Ovary (tissue), 9 donors: ENCODE data around the gene SPOCK1. TPM values are rescaled to one million over a fixed set of nuclear protein-coding genes. Genes with fewer than 3 reads are reported as not detected.

Source experiments
- DNase-seq, 5 donors: peaks; one replicate each; pipeline ENCODE4 v3.0.0-alpha.2; 2019 to 2020
- H3K27ac ChIP-seq, 2 donors: fragments of 200-600 bp; one replicate each; pipeline versions ENCODE4 v1.5.1 to v1.8.0; 2019 to 2022
- H3K27me3 ChIP-seq: fragments of 200-600 bp; one replicate; pipeline ENCODE4 v1.8.0; 2022
- H3K36me3 ChIP-seq: fragments of 200-600 bp; sonication (generic); one replicate; pipeline ENCODE4 v1.5.1; 2019
- H3K4me1 ChIP-seq: one replicate; pipeline ENCODE4 v1.8.1; 2013; ENCODE audit warnings: mild to moderate bottlenecking, moderate library complexity; ENCODE audit not compliant: insufficient read depth
- H3K4me3 ChIP-seq: fragments of 200-600 bp; sonication (generic); one replicate; pipeline ENCODE4 v1.5.1; 2017
- H3K9me3 ChIP-seq, 2 donors: fragments of 200-600 bp in 1 of 2; sonication (generic) in 1 of 2; one replicate each; pipeline versions ENCODE4 v1.5.1 to v1.8.1; 2013 to 2019; ENCODE audit warnings: mild to moderate bottlenecking in 1 of 2, moderate library complexity in 1 of 2
- EP300 ChIP-seq: sonication (generic); formaldehyde crosslinking; IDR thresholded peaks from one replicate; pipeline ENCODE4 v1.6.1; 2017; ENCODE audit warnings: antibody characterized with exemption
- POLR2A ChIP-seq: fragments of 450-650 bp; IDR thresholded peaks from one replicate; pipeline ENCODE4 v1.6.1; 2017; ENCODE audit warnings: antibody characterized with exemption, mild to moderate bottlenecking, moderate library complexity
- WGBS, 3 donors: extraction: QIAGEN DNeasy Blood & Tissue Kit in 1 of 3; methylation state at CpG; one replicate each; pipeline versions ENCODE4 v1.1.5 to v1.1.7; 2013 to 2017; 5-methylcytosine and 5-hydroxymethylcytosine counted together
- intact Hi-C, 4 donors: fragments of 100-400 bp; cut with DNase I; formaldehyde crosslinking; loops; one replicate each; pipeline versions ENCODE4 v1.11.0 to v1.15.1; 2022 to 2023
- polyA plus RNA-seq, 2 donors: library from polyadenylated mRNA; stranded (reverse); fragments of 200-250 nt in 1 of 2; fragments of 350-450 nt in 1 of 2; fragmentation: Illumina TruSeq in 1 of 2; extraction: RNeasy Lipid Tissue Mini Kit (QIAGEN cat#74804) in 1 of 2; gene quantifications; one replicate each; pipeline ENCODE4 v1.2.3, GENCODE V29; 2013 to 2014
- total RNA-seq, 7 donors: library from RNA; depleted of rRNA in 2 of 7; stranded (reverse); fragments of >200 nt in 2 of 7; fragmentation: NEBNext Ultra II Directional in 3 of 7; extraction: Animal tissue kit (Norgen Biotek cat#: 25700) in 3 of 7; gene quantifications; one replicate each; pipeline versions ENCODE4 v1.1.0 to v1.2.4, GENCODE V29; 2016 to 2023
- TF ChIP-seq, protein P1 (sequence below), 3 donors: fragments of 450-650 bp in 2 of 3; fragments of 200-600 bp in 1 of 3; IDR thresholded peaks; one replicate each; pipeline versions ENCODE4 v1.5.1 to v1.8.0; 2016 to 2022; ENCODE audit warnings: antibody characterized with exemption in 3 of 3, mild to moderate bottlenecking in 1 of 3
- donor health status: DM: no; HTN: no; CAD: no; lungs with moderate emphysema.
- donor health status: DM: no; HTN: no; CAD: no.
- donor health status: Bipolar disorder and iron deficiency.
- donor health status: DM: yes; HTN: yes; CAD: no.
- donor health status: DM: no; HTN: no; CAD: no.
- donor health status: DM: yes; HTN: yes; CAD: no.

The SPOCK1 gene
- total and polyA plus RNA-seq, 9 donors = 1.3 to 42.6 (median 10.8) TPM

DNA sequence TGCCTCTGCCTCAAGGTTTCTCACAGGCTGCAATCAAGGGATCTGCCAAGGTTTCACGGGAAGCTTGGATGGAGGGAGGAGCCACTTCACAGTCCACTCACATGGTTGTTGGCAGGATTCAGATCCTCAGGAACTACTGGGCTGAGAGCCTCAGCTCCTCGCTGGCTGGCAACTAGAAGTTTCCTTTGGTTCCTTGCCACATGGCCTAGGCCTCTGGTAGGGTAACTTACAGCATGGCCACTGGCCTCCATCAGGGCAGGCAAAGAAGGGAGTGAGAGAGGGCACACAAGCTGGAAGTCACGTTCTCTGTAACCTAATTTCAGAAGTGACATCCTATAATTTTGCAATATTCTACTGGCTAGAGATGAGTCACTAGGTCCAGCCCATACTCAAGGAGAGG, 32.2 kb downstream of the SPOCK1 start:
- Histone ChIP-seq H3K36me3 (no peaks in the 10 kb centered on the region), H3K27ac (no peak overlapping the region), H3K27me3 (no peaks in the 10 kb centered on the region), H3K9me3 (no peaks in the 10 kb centered on the region), H3K4me3 (no peak overlapping the region), H3K4me1 (no peaks in the 10 kb centered on the region)
- no peak for DNase-seq
- WGBS, 3 donors = 41 to 46% (median 45%) methylated on average over 3 of the region's 3 CpGs
- TF ChIP-seq EP300 = no peak
- TF ChIP-seq, protein P1, sequence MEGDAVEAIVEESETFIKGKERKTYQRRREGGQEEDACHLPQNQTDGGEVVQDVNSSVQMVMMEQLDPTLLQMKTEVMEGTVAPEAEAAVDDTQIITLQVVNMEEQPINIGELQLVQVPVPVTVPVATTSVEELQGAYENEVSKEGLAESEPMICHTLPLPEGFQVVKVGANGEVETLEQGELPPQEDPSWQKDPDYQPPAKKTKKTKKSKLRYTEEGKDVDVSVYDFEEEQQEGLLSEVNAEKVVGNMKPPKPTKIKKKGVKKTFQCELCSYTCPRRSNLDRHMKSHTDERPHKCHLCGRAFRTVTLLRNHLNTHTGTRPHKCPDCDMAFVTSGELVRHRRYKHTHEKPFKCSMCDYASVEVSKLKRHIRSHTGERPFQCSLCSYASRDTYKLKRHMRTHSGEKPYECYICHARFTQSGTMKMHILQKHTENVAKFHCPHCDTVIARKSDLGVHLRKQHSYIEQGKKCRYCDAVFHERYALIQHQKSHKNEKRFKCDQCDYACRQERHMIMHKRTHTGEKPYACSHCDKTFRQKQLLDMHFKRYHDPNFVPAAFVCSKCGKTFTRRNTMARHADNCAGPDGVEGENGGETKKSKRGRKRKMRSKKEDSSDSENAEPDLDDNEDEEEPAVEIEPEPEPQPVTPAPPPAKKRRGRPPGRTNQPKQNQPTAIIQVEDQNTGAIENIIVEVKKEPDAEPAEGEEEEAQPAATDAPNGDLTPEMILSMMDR (IDR thresholded peaks at IDR 0.05) = no peak
- no peak for TF ChIP-seq POLR2A
- intact Hi-C loops = no loop called here

DNA sequence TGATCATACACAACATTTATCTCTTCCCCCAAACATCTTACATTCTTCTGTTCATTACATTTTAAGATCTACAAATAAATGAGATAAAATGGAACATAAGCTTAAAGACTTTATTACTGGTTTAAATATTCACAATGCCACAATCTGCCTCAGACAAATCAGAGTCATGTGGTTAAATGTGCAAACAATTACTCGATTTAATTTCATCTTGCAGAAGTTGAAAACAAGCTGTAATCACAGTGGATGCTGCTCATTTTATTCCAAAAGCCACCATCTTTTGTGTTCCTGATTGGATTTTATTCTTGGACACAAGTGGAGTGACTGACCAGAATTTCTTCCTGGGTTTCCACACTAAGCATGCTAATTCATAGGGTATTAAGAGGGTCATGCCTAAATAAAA, 33.2 kb downstream of the SPOCK1 start:
- DNase-seq = no peak
- 39 to 73% (median 53%) methylated on average over 1 of the region's 1 CpG for WGBS, 3 donors
- no peaks in the 10 kb centered on the region for H3K27me3 ChIP-seq
- intact Hi-C loops = no loop called here
- H3K9me3 ChIP-seq = no peaks in the 10 kb centered on the region
- H3K4me1 ChIP-seq = no peaks in the 10 kb centered on the region
- H3K36me3 ChIP-seq = no peaks in the 10 kb centered on the region
- H3K4me3 ChIP-seq = no peak overlapping the region
- no peak overlapping the region for H3K27ac ChIP-seq
- TF ChIP-seq POLR2A = no peak
- TF ChIP-seq EP300 = no peak
- TF ChIP-seq, protein P1 (IDR thresholded peaks at IDR 0.05) = no peak

DNA sequence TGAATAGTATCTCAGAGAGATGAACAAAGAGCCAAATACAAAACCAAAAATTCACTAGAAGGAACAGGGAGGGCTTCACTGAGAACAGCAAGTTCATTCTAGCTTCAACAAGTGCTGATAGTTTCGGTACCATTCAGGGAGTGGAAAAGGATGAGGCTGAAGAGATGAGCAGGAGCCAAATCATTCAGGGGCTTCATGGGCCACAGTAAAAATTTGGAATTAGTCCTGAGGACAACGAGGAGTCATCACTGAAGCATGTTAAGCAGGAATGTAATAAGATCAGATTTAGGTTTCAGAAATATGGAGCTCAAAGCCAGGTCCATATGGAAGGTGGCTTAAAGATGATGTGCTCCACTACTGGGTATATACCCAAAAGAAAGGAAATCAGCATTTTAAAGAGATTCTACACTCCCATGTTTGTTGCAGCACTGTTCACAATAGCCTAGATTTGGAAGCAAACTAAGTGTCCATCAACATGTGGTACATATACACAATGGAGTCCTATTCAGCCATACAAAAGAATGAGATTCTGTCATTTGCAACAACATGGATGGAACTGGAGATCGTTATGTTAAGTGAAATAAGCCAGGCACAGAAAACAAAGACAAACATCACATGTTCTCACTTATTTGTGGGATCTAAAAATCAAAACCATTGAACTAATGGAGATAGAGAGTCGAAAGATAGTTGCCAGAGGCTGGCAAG, 36.2 kb downstream of the SPOCK1 start:
- TF ChIP-seq, protein P1 (IDR thresholded peaks at IDR 0.05) = no peak
- TF ChIP-seq EP300 (no peak), POLR2A (no peak)
- H3K27ac ChIP-seq = no peak overlapping the region
- DNase-seq = no peak
- intact Hi-C loops = no loop called here
- no peak overlapping the region for H3K4me3 ChIP-seq
- no peaks in the 10 kb centered on the region for H3K4me1 ChIP-seq
- no peaks in the 10 kb centered on the region for H3K36me3 ChIP-seq
- H3K27me3 ChIP-seq = no peaks in the 10 kb centered on the region
- 58 to 71% (median 58%) methylated on average over 4 of the region's 4 CpGs for WGBS, 3 donors
- H3K9me3 ChIP-seq = no peaks in the 10 kb centered on the region

DNA sequence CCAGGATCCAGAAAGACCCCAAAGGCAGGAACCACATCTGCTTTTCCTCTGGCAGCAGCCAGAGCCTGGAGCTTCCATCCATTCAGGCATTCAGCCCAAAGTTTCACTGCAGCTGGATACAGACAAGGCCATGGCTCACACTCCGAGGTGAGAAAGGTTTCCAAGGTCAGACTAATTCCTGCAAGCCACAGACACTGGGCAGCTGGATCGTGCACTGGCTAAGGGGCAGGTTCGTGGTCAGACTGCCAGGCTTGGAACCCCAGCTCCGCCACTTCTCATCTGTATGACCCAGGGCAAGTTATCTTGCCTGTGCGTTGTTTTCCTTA, 36.9 kb downstream of the SPOCK1 start:
- no peak overlapping the region for H3K4me3 ChIP-seq
- H3K27me3 ChIP-seq = no peaks in the 10 kb centered on the region
- no peak for TF ChIP-seq EP300
- TF ChIP-seq, protein P1 (IDR thresholded peaks at IDR 0.05) = no peak
- WGBS, 3 donors = 16 to 33% (median 18%) methylated on average over 5 of the region's 5 CpGs
- intact Hi-C loops = no loop called here
- H3K27ac ChIP-seq = no peak overlapping the region
- H3K36me3 ChIP-seq = no peaks in the 10 kb centered on the region
- no peaks in the 10 kb centered on the region for H3K4me1 ChIP-seq
- no peaks in the 10 kb centered on the region for H3K9me3 ChIP-seq
- DNase-seq = no peak
